Prostate gland (tissue), 2 donors: ENCODE data around the gene ANXA6. TPM values are rescaled to one million over a fixed set of nuclear protein-coding genes. Genes with fewer than 3 reads are reported as not detected.
A peak's percentile ranks its signal among the peaks of the same experiment; 100 is the strongest.

Source experiments
- DNase-seq: peaks from one replicate; pipeline ENCODE4 v3.0.0-alpha.2; 2019; ENCODE audit warnings: low spot score
- H3K27ac ChIP-seq, 2 donors: fragments of 200-600 bp; sonication (generic); 2 replicates each; pipeline ENCODE4 v1.5.1; 2017 to 2019
- H3K27me3 ChIP-seq: fragments of 200-600 bp; sonication (generic); replicated peaks from 2 replicates; pipeline ENCODE4 v1.5.1; 2019; ENCODE audit not compliant: insufficient read depth
- H3K36me3 ChIP-seq, 2 donors: fragments of 200-600 bp; sonication (generic); 1 replicate in 1 of 2; 2 replicates in 1 of 2; pipeline versions ENCODE4 v1.5.1 to v1.8.1; 2017 to 2019
- H3K4me1 ChIP-seq: fragments of 200-600 bp; sonication (generic); replicated peaks from 2 replicates; pipeline ENCODE4 v1.5.1; 2019
- H3K4me3 ChIP-seq, 2 donors: fragments of 200-600 bp; sonication (generic); 2 replicates each; pipeline ENCODE4 v1.5.1; 2017 to 2019
- H3K9me3 ChIP-seq: fragments of 200-600 bp; sonication (generic); 2 replicates; pipeline ENCODE4 v1.5.1; 2017
- POLR2A ChIP-seq: fragments of 450-650 bp; IDR thresholded peaks from one replicate; pipeline ENCODE4 v1.6.1; 2016; ENCODE audit warnings: antibody characterized with exemption, mild to moderate bottlenecking
- POLR2AphosphoS5 ChIP-seq: sonication (generic); formaldehyde crosslinking; IDR thresholded peaks from one replicate; pipeline ENCODE4 v1.6.1; 2017; ENCODE audit warnings: antibody characterized with exemption
- WGBS: methylation state at CpG from one replicate; pipeline ENCODE4 v1.1.5; 2018; 5-methylcytosine and 5-hydroxymethylcytosine counted together
- intact Hi-C: fragments of 100-400 bp; cut with DNase I; formaldehyde crosslinking; loops from one replicate; pipeline ENCODE4 v1.14.2; 2022
- total RNA-seq, 2 donors: library from RNA; depleted of rRNA; stranded (reverse); fragments of >200 nt; gene quantifications; one replicate each; pipeline ENCODE4 v1.1.0, GENCODE V29; 2016
- TF ChIP-seq, protein P1 (sequence below), 4 experiments: fragments of 200-600 bp in 2 of 4; fragments of 450-650 bp in 2 of 4; sonication (generic) in 2 of 4; IDR thresholded peaks; 1 replicate in 3 of 4; 2 replicates in 1 of 4; pipeline ENCODE4 v1.5.1; 2016 to 2019; ENCODE audit warnings: antibody characterized with exemption in 4 of 4, mild to moderate bottlenecking in 2 of 4, moderate library complexity in 2 of 4

The ANXA6 gene
- total RNA-seq, 2 donors from 2014 or later, result 85.7 to 184 TPM

DNA sequence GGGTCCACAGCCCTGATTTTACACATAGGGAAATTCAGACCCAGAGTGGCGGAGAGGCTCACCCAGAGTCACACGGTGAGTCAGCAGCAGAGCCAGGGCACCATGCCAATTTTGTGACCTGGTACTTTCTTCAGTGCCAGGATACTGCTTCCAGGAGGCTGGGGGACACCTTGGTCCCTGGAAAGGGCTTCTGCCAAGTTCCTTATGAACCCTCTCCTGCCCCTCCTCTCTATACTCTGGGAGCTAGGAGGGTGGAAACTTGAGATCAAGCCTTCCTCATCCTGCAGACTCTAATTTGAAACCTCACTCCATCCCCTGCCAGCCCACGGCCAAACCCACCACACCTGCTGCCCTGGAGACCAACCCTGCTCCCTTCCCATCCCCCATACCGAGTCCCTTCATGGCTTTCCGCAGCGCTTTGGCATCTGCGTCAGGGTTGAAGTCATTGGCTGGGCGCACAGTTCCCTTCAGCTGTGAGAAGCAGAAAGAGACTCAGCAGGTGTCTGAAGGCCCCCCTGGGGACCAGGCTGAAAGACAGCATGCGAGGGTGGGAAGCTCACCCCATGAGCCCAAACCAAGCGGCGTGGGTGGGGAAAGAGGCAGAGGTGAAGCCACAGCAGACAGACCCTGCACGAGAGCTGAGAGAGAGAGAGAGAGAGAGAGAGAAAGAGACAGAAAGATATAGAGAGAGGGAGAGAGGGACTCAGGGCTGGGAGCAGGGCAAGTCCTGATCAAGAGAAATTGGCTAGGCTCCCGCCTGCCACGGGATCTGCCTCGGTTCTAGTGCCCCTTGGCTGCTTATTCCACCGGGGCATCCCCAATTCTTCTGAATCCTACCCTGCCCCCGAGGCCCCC lies 33.5 kb downstream of the ANXA6 start:
- TF ChIP-seq, protein P1, sequence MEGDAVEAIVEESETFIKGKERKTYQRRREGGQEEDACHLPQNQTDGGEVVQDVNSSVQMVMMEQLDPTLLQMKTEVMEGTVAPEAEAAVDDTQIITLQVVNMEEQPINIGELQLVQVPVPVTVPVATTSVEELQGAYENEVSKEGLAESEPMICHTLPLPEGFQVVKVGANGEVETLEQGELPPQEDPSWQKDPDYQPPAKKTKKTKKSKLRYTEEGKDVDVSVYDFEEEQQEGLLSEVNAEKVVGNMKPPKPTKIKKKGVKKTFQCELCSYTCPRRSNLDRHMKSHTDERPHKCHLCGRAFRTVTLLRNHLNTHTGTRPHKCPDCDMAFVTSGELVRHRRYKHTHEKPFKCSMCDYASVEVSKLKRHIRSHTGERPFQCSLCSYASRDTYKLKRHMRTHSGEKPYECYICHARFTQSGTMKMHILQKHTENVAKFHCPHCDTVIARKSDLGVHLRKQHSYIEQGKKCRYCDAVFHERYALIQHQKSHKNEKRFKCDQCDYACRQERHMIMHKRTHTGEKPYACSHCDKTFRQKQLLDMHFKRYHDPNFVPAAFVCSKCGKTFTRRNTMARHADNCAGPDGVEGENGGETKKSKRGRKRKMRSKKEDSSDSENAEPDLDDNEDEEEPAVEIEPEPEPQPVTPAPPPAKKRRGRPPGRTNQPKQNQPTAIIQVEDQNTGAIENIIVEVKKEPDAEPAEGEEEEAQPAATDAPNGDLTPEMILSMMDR (IDR thresholded peaks at IDR 0.05), result no peak
- TF ChIP-seq POLR2AphosphoS5, result peak; percentile 9
- TF ChIP-seq POLR2A, result no peak
- peak; percentile 40 for DNase-seq
- Histone ChIP-seq H3K9me3 (no peaks in the 10 kb centered on the region), H3K27me3 (no peaks in the 10 kb centered on the region), H3K36me3 (peaks cover 0 to 12% of the 10 kb centered on the region in 2 donors), H3K4me3 (no peak overlapping the region), H3K4me1 (no peaks in the 10 kb centered on the region), H3K27ac (peak overlapping the region in 1 of 2 donors; percentile 9)
- 70% methylated on average over 17 of the region's 17 CpGs for WGBS
- intact Hi-C loops, result no loop called here

DNA sequence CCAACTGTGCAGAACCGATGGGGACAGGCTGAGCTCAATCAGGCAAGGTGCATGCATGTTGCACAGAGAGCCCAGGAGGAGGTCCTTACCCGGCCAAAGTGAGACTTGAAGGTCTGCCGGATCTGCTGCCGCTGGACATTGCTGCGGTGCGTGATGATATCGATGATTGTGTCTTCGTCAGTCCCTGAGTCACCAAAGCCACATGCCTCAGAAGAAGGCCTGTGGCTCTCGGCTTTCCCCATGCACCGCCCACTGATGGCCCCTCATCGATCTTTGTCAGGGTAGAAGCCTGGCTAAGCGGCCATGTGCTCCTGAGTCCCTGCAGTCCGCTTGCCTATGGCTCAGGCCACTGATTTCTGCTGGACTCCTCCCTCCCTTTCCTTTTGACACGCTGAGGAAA lies 34.8 kb downstream of the ANXA6 start:
- Histone ChIP-seq H3K27me3 (no peaks in the 10 kb centered on the region), H3K27ac (no peak overlapping the region), H3K4me3 (no peak overlapping the region), H3K4me1 (no peaks in the 10 kb centered on the region), H3K9me3 (no peaks in the 10 kb centered on the region), H3K36me3 (peaks cover 0 to 12% of the 10 kb centered on the region in 2 donors)
- TF ChIP-seq, protein P1 (IDR thresholded peaks at IDR 0.05), result no peak
- TF ChIP-seq POLR2AphosphoS5 (no peak), POLR2A (no peak)
- 95% methylated on average over 14 of the region's 14 CpGs for WGBS
- intact Hi-C loops, result no loop called here
- no peak for DNase-seq

DNA sequence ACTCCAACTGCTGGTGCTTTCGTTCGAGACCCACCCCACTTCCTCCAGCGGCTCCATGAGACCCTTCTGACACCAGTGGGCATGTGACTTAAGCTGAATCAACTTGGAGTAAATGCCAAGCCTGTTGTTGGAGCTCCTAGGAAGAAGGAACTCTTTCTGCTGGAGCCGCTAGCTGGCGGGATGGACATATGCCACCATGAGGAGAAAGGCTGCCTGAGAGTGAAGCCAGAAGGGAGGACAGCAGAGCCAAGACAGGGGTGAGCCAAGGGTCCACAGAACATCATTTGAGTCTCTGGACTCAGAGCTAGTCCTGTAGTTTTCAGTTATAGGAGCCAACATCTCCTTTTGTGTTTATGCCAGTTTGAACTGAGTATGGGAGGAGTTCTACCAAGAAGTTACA lies 35.9 kb downstream of the ANXA6 start:
- WGBS, result 78% methylated on average over 5 of the region's 5 CpGs
- TF ChIP-seq POLR2A (no peak), POLR2AphosphoS5 (no peak)
- TF ChIP-seq, protein P1 (IDR thresholded peaks at IDR 0.05), result no peak
- H3K27ac ChIP-seq, result no peak overlapping the region
- H3K4me1 ChIP-seq, result no peaks in the 10 kb centered on the region
- H3K36me3 ChIP-seq, result peaks cover 0 to 12% of the 10 kb centered on the region in 2 donors
- intact Hi-C loops, result no loop called here
- no peaks in the 10 kb centered on the region for H3K27me3 ChIP-seq
- no peak overlapping the region for H3K4me3 ChIP-seq
- no peak for DNase-seq
- H3K9me3 ChIP-seq, result no peaks in the 10 kb centered on the region

DNA sequence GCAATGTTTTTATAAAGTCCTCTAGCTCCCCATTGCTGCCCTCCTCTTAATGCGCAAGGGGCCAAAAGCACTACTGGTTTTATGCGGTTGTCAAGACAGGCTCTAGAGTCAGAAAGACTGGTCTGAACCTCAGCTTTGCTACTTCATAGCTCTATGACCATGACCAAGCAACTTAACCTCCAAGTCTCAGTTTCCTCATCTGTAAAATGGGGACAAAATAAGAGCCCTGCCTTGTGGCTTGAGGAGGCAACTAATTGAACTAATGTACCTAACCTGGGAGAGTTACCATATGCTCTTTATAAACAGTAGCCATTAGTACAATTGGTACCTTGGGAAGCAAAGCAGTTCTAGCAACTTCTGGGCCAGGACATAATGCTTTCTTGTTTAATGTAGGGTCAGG lies 36.5 kb downstream of the ANXA6 start:
- Histone ChIP-seq H3K27ac (no peak overlapping the region), H3K4me1 (no peaks in the 10 kb centered on the region), H3K36me3 (peaks cover 0 to 12% of the 10 kb centered on the region in 2 donors), H3K27me3 (no peaks in the 10 kb centered on the region), H3K9me3 (no peaks in the 10 kb centered on the region), H3K4me3 (no peak overlapping the region)
- intact Hi-C loops, result no loop called here
- no peak for DNase-seq
- TF ChIP-seq POLR2A, result no peak
- TF ChIP-seq POLR2AphosphoS5, result no peak
- TF ChIP-seq, protein P1 (IDR thresholded peaks at IDR 0.05), result no peak
- WGBS, result 93% methylated on average over 2 of the region's 2 CpGs
